GM12865 (cell line): ENCODE data around the gene CLK1.

Source experiments
- DNase-seq: peaks from one replicate; pipeline ENCODE4 v3.0.0; 2010; ENCODE audit warnings: low read depth
- H3K4me3 ChIP-seq: 2 replicates; pipeline ENCODE4 v1.5.1; 2011; ENCODE audit warnings: mild to moderate bottlenecking, low read depth, low read length, control low read depth
- TF ChIP-seq, protein P1 (sequence below): IDR thresholded peaks from 2 replicates; pipeline ENCODE4 v1.5.1; 2011; ENCODE audit warnings: low read length, control low read depth, low read depth, inconsistent platforms; ENCODE audit not compliant: insufficient read depth; ENCODE audit errors: missing control alignments

Gene CLK1

DNA sequence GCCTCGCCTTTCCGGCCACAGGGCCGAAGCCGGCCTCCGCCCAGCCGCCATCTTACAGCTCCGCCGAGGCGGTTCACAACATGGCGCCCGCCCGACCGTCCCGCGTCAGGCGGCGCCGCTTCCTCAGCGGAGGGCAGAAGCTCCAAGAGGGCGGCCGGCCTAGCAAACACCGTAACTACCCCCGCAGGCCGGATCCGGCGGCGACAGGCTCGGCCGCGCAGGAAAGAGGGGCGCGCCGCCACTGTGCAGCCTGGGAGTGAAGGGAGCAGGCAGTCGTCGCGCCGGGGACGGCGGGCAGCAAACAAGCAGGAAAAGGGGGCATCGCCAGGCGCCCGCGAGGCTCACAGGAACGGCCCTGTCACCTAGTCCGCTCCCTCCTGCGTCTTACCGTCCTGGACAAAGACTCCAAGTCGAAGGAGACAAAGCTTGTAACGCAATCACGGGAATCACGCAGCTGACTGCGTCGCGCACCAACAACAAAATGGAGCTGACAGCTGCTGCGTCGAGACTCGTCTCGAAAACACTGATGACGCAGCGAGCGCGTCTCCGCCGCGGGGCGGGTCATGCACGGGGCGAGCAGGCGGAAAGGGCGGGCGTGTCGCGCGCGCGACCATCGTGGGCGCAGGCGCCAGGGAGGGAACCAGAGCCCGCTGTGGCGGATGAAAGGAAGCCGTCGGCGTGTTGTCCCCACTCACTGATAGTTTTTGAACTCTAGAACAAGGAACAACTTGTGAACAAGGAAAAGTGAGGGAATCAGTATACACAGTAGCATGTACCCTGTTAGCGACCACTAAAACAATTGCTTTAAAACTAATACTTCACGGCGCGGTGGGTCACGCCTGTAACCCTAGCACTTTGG is at the start of gene CLK1:
CLK1 (minus strand) TSS at position 483 of the 859 bp plus-strand sequence. CDS start 2,796 bp downstream, outside the sequence.
- TF ChIP-seq, protein P1, sequence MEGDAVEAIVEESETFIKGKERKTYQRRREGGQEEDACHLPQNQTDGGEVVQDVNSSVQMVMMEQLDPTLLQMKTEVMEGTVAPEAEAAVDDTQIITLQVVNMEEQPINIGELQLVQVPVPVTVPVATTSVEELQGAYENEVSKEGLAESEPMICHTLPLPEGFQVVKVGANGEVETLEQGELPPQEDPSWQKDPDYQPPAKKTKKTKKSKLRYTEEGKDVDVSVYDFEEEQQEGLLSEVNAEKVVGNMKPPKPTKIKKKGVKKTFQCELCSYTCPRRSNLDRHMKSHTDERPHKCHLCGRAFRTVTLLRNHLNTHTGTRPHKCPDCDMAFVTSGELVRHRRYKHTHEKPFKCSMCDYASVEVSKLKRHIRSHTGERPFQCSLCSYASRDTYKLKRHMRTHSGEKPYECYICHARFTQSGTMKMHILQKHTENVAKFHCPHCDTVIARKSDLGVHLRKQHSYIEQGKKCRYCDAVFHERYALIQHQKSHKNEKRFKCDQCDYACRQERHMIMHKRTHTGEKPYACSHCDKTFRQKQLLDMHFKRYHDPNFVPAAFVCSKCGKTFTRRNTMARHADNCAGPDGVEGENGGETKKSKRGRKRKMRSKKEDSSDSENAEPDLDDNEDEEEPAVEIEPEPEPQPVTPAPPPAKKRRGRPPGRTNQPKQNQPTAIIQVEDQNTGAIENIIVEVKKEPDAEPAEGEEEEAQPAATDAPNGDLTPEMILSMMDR, result no peak
- DNase-seq, result peak; percentile 96
- H3K4me3 ChIP-seq, result peak within 1 kb of the TSS; percentile 69

GRCh38 chr2:200913654-200914053 is 49.2 kb upstream of the CLK1 start:
- DNase-seq, result no peak
- TF ChIP-seq, protein P1, result no peak

DNA sequence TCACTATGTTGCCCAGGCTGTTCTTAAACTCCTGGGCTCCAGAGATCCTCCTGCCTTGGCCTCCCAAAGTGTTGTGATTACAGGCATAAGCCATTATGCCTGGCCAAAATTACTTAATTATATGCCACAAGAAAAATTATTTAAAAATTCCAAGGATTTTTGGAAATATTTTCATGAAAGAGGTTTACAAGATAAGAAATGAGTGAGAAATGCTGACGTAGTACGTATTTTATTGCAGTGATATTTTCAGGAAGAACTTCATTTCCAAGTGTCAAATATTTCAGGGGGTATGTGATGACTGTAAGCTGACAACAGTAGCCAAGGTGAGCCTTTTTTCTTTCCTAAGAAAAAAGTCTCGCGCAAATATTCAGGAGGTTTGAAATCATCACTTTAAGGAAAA is 45.5 kb upstream of the CLK1 start:
- H3K4me3 ChIP-seq, result no peak overlapping the region
- DNase-seq, result no peak
- TF ChIP-seq, protein P1, result no peak

More at GRCh38 chr2:200913654-200914053, 49.2 kb upstream of the CLK1 start:
- H3K4me3 ChIP-seq, result no peak overlapping the region

DNA sequence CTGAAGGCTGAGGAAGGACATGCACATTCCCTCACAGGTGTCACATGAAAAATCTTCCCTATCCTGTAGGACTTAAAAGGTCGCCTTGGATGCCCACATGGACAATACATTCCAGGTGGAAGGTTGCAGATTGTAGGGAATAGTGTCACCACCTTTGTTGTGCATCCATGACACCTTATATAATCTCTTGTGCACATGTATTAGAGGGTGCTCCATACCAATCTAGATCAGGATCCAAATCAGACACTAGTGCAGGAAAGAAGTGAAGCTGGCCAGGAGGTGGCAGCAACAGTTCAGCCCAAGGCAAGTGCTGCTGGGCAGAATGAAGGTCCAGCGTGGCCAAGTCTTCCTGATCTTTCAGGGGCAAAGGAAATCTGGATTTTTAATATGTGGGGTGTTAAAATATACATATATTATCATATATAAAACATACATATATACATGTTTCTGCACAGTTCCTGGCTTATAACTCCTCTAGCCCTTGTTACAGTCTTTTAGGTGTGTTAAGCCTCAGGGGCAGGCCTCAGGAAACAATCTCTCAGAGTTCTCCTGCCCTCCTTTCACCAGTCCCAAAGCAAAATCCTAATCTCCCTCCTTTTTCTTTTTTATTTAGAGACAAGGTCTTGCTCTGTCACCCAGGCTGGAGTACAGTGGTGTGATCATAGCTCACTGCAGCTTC is 41.3 kb upstream of the CLK1 start:
- H3K4me3 ChIP-seq, result no peak overlapping the region
- TF ChIP-seq, protein P1, result peak; percentile 66
- DNase-seq, result peak; percentile 70

DNA sequence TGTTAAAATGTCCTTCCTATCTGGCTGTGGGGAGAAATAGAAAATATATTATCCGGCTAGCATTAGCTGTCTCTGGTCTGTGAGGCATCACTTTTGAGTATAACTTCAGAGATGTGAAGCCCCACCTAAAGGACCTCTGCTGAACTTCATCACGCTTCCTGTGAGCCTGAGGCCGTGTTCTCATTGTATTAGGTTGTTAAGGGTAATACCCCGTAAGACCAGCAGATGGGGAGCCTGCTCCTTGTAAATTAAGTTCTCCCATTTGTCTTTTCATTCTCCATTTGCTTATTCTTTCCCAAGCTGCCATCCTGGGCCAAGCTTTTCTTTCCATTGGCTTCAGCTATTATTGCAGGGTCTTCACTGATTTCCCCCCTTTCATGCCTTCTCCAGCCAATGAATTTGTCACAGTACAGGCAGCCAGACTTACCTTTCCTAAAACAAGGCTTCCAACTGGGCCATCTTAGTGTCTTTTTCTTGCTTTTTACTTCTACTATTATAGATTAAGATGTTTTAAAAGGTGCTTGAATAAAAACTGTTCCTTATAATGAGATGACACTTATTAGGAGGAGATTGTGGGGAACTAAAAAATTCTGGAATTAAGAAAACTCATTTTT is 37.1 kb upstream of the CLK1 start:
- DNase-seq, result peak; percentile 90
- TF ChIP-seq, protein P1, result peak; percentile 75
- no peak overlapping the region for H3K4me3 ChIP-seq

GRCh38 chr2:200899482-200899881 is 35.0 kb upstream of the CLK1 start:
- no peak for DNase-seq
- TF ChIP-seq, protein P1, result no peak
- H3K4me3 ChIP-seq, result no peak overlapping the region
